Prostate gland (tissue), 2 donors: ENCODE results near the gene PTPRK.

ENCODE experiments used
- CTCF ChIP-seq, 4 experiments: fragments of 200-600 bp in 2 of 4; fragments of 450-650 bp in 2 of 4; sonication (generic) in 2 of 4; IDR thresholded peaks; 1 replicate in 3 of 4; 2 replicates in 1 of 4; pipeline ENCODE4 v1.5.1; 2016 to 2019; ENCODE audit warnings: antibody characterized with exemption in 4 of 4, mild to moderate bottlenecking in 2 of 4, moderate library complexity in 2 of 4
- POLR2A ChIP-seq: fragments of 450-650 bp; IDR thresholded peaks from one replicate; pipeline ENCODE4 v1.6.1; 2016; ENCODE audit warnings: antibody characterized with exemption, mild to moderate bottlenecking
- POLR2AphosphoS5 ChIP-seq: sonication (generic); formaldehyde crosslinking; IDR thresholded peaks from one replicate; pipeline ENCODE4 v1.6.1; 2017; ENCODE audit warnings: antibody characterized with exemption

GRCh38 chr6:127924031-127924430 is 596.4 kb downstream of the PTPRK start:
- TF ChIP-seq POLR2AphosphoS5 (no peak), CTCF (IDR thresholded peaks at IDR 0.05) (no peak), POLR2A (no peak)
